Thyroid gland (tissue), 4 donors: ENCODE measurements around the gene CDC42EP1.

ENCODE experiments used
- CTCF ChIP-seq, 6 experiments: fragments of 200-600 bp in 3 of 6; fragments of 450-650 bp in 3 of 6; sonication (generic) in 3 of 6; IDR thresholded peaks; one replicate each; pipeline ENCODE4 v1.5.1; 2016 to 2019; ENCODE audit warnings: antibody characterized with exemption in 6 of 6, mild to moderate bottlenecking in 2 of 6, inconsistent platforms in 1 of 6, moderate library complexity in 1 of 6
- POLR2A ChIP-seq, 2 donors: fragments of 450-650 bp; IDR thresholded peaks; one replicate each; pipeline ENCODE4 v1.6.1; 2017; ENCODE audit warnings: antibody characterized with exemption in 2 of 2, mild to moderate bottlenecking in 2 of 2, moderate library complexity in 1 of 2

GRCh38 chr22:37551981-37552380 is 8.3 kb upstream of the CDC42EP1 start:
- no peak for TF ChIP-seq CTCF (IDR thresholded peaks at IDR 0.05)
- no peak for TF ChIP-seq POLR2A (IDR thresholded peaks at IDR 0.05)
